GM23248 (cell line): ENCODE results near the gene INPP5D.

Experiments
- EZH2 ChIP-seq: fragments of 200-600 bp; sonication (generic); IDR thresholded peaks from 2 replicates; pipeline ENCODE4 v1.6.1; 2018; ENCODE audit warnings: antibody characterized with exemption, mild to moderate bottlenecking; ENCODE audit not compliant: insufficient read depth, poor library complexity, severe bottlenecking
- EZH2phosphoT487 ChIP-seq: fragments of 200-600 bp; sonication (generic); IDR thresholded peaks from 2 replicates; pipeline ENCODE4 v1.6.1; 2018; ENCODE audit warnings: antibody characterized with exemption, moderate library complexity, mild to moderate bottlenecking, low read depth; ENCODE audit not compliant: insufficient read depth

DNA sequence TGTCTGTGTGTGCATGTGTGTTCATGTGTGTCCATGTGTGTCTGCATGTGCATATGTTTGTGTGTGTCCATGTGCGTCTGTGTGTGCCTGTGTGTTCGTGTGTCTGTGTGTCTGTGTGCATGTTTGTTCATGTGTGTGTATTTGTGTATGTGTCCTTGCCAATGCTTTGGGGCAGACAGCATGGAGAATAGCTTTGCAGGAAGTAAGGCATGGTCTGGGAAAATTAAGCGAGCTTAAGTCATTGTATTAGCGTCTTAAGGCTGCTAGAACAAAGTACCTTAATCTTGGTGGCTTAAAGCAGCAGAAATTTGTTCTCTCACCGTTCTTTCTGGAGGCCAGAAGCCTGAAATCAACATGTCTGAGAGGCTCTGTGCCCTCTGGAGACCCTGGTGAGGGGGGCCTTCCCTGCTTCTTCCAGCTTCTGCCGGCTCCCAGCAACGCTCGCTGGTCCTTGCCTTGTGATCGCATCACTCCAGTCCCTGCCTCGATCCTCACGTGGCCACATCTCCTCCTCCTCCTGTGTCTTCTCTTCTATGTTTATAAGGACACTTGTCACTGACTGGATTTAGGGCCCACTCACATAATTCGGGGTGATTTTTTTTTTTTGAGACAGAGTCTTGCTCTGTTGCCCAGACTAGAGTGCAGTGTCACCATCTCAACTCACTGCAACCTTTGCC is 23.8 kb upstream of the INPP5D start:
- TF ChIP-seq EZH2 (no peak), EZH2phosphoT487 (no peak)
